Uterus (tissue), 2 donors: Measurements from ENCODE around the gene KLK2.

Experiments used
- POLR2A ChIP-seq, 2 donors: fragments of 450-650 bp; IDR thresholded peaks; one replicate each; pipeline ENCODE4 v1.6.1; 2016; ENCODE audit warnings: antibody characterized with exemption in 2 of 2, mild to moderate bottlenecking in 1 of 2, moderate library complexity in 1 of 2
- TF ChIP-seq, protein P1 (sequence below), 4 experiments: fragments of 200-600 bp in 2 of 4; fragments of 450-650 bp in 2 of 4; sonication (generic) in 2 of 4; IDR thresholded peaks; one replicate each; pipeline ENCODE4 v1.5.1; 2016 to 2019; ENCODE audit warnings: antibody characterized with exemption in 4 of 4, mild to moderate bottlenecking in 2 of 4, moderate library complexity in 1 of 4

- TF ChIP-seq, protein P1, sequence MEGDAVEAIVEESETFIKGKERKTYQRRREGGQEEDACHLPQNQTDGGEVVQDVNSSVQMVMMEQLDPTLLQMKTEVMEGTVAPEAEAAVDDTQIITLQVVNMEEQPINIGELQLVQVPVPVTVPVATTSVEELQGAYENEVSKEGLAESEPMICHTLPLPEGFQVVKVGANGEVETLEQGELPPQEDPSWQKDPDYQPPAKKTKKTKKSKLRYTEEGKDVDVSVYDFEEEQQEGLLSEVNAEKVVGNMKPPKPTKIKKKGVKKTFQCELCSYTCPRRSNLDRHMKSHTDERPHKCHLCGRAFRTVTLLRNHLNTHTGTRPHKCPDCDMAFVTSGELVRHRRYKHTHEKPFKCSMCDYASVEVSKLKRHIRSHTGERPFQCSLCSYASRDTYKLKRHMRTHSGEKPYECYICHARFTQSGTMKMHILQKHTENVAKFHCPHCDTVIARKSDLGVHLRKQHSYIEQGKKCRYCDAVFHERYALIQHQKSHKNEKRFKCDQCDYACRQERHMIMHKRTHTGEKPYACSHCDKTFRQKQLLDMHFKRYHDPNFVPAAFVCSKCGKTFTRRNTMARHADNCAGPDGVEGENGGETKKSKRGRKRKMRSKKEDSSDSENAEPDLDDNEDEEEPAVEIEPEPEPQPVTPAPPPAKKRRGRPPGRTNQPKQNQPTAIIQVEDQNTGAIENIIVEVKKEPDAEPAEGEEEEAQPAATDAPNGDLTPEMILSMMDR (IDR thresholded peaks at IDR 0.05) = no peak
- TF ChIP-seq POLR2A (IDR thresholded peaks at IDR 0.05) = no peak
Measured at GRCh38 chr19:50836543-50837195, 36.6 kb upstream of the KLK2 start.
